Stimulated activated CD8-positive, alpha-beta memory T cell treated with anti-CD3 and anti-CD28 coated beads, Interleukin-4, amount 100 ng/mL, for 4 hours (primary cell): ENCODE data around the gene TRIM59.

ENCODE experiments used
- DNase-seq, 2 donors: peaks; one replicate each; pipeline ENCODE4 v3.0.0-alpha.2; 2020; ENCODE audit warnings: low read depth in 2 of 2, low spot score in 1 of 2

Gene TRIM59

DNA sequence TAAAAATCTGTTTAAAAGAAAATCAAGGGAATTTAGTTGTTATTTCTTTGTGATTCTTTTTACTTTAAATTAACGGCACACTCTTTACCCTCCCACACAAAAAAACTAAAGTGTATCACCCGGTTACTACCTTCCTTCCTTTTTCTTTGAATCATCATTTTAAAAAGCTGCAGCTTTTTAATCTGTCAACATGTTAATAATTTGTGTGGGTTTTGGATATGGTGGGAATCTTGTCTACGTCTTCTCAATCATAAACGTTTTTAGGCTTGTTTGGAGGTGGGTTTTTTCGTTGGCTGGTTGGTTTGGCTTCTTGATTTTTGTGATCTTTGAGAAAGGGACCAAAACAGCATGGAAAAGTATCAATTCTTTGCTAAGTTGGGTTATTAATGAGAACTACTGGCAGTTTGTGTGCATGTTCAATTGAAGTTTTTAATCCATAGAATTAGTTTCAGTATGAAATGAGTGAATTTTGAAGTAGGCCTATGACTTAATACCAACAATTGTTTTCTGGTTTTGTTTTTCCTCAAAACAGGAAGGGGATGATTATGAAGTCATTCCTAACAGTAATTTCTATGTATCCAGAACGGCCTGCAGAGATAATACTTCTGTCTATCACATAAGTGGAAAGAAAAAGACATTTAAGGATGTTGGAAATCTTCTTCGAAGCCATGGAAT lies 45.7 kb downstream of the TRIM59 start:
- no peak for DNase-seq

DNA sequence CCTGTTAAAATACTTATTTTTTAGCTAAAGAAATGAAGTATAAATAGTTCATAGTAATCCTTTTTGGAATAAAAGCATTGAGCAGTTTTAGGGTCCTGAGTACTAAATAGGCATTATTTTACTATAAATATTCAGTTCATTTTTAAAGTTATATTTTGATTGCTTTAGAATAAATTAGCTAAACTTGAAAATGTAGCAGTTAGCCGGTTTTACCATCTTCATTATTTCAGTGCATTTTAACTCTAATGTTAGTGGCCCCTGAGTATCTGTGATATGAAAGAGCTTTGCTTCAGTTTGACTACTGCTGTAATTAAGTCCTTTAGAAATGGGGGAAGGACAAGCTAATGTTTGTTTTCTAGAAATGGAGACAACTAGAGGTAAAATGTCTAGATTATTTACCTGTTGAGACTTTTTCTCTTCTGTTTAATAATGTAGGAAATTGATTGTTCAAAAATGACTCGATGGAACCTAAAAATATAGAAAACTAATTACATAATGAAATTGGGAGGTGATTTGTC lies 46.5 kb downstream of the TRIM59 start:
- no peak for DNase-seq

- DNase-seq: no peak
These were observed 47.2 kb downstream of the TRIM59 start for GRCh38 chr3:160402221-160403027.

GRCh38 chr3:160401291-160402095 lies 48.1 kb downstream of the TRIM59 start:
- DNase-seq: no peak

DNA sequence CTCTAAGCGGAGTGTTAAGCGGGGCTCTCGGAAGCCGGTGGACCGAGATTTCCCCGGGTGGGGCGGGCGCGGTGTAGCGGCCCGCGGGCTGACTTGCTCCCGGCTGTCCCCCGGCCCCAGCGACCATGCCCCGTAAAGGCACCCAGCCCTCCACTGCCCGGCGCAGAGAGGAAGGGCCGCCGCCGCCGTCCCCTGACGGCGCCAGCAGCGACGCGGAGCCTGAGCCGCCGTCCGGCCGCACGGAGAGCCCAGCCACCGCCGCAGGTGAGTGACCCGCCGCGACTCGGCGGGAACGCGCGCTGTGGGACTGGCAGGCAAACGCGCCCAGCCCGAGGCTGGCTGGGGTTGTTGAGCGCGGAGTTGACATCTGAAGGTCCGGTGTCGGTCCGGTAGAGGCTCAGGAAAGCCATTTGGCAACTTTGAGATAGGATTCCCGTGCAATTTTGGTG lies 48.9 kb downstream of the TRIM59 start:
- no peak for DNase-seq

DNA sequence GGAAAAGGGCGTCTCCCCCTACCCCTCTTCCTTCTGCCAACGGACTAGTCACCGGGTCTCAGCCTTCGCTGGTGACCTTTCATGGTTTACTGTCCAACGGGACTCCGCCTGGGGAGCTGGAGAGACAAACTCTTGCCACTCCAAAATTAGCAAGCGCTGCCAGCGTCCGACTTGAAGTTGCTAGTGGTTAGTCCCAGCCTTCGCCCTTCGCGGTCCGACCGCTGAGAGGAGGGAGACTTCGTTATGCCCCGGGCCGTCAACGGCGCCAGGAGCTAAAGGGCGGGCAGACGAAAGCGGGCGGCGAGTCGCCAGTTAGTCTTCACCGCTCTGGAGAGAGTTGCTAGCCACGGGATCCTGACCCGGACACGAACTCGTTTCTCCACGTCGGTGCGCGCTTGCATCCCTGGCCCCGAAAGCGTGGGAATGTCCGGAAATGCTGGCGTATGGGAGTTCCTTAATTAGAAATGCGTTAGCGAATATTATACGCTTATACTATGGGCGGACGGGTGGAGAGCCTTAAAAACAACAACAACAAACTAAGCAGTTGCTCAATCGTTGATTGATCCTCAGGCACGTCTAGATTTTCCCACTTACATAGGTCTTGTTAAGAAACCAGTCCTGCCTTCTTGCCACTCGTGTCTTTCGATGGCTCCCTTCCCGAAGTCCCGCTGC lies 49.4 kb downstream of the TRIM59 start:
- no peak for DNase-seq

GRCh38 chr3:160399125-160400029 lies 50.2 kb downstream of the TRIM59 start, which contains the start of the genes IFT80 and SMC4:
Gene IFT80, minus strand, starts transcription at chr3:160399225. Its CDS starts 14,625 bp downstream, at chr3:160384600.
Gene SMC4, plus strand, starts transcription at chr3:160399650. Its CDS starts 1,177 bp downstream, at chr3:160400827.
- DNase-seq: peak; percentile 93 to 95

DNA sequence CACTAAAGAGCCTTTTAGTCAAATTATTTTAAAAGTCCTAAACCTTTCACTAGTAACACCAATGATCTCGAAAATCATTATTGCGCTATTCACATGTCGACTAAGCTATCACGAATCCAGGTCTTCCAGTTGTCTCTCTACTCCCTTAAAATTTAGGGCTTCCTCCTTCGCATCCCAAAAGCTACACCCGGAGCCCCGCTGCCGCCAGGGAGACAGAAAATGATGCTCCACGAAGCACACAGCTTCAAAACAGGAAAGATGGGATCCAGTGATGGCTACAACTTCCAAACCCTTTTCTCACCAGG lies 50.8 kb downstream of the TRIM59 start:
- no peak for DNase-seq

GRCh38 chr3:160395297-160395696 lies 54.3 kb downstream of the TRIM59 start:
- DNase-seq: no peak

DNA sequence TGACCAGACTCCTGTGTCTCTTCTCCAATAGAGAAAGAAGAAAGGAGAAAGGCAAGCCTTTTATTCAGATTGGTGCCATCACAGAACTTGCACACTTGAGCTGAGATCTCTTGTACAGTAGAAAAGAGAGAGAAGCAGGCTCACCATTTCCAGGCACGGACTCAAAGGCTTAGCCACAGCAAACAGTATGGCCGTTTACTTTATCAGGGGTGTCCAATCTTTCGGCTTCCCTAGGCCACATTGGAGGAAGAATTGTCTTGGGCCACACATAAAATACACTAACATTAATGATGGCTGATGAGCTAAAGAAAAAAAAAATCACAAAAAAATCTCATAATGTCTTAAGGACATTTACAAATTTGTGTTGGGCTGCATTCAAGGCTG lies 55.6 kb downstream of the TRIM59 start:
- no peak for DNase-seq

GRCh38 chr3:160393346-160394008 lies 56.1 kb downstream of the TRIM59 start:
- no peak for DNase-seq

GRCh38 chr3:160392798-160393197 lies 56.8 kb downstream of the TRIM59 start:
- no peak for DNase-seq

GRCh38 chr3:160390565-160391138 lies 58.9 kb downstream of the TRIM59 start:
- no peak for DNase-seq
